SK-N-SH treated with all-trans-retinoic acid at 6 μM for 48 hours (cell line): Measurements from ENCODE around the gene DYSF.

ENCODE experiments used
- ARNTL ChIP-seq: fragments of 450-650 bp; formaldehyde crosslinking; IDR thresholded peaks from 2 replicates; pipeline ENCODE4 v1.5.0; 2020; ENCODE audit warnings: low read depth, mild to moderate bottlenecking, moderate library complexity, borderline replicate concordance
- CSDC2 ChIP-seq: fragments of 250-450 bp; sonication (Bioruptor Pico); IDR thresholded peaks from 2 replicates; pipeline ENCODE4 v1.5.0; 2020; ENCODE audit warnings: mild to moderate bottlenecking, moderate library complexity
- ISL1 ChIP-seq: fragments of 250-450 bp; sonication (Bioruptor Pico); IDR thresholded peaks from 2 replicates; pipeline ENCODE4 v2.1.2; 2022; ENCODE audit warnings: mild to moderate bottlenecking, moderate library complexity
- PPARA ChIP-seq: fragments of 250-450 bp; sonication (Bioruptor Pico); IDR thresholded peaks from 2 replicates; pipeline ENCODE4 v1.5.0; 2020; ENCODE audit warnings: mild to moderate bottlenecking, borderline replicate concordance
- RARB ChIP-seq: fragments of 250-450 bp; sonication (Bioruptor Pico); IDR thresholded peaks from 2 replicates; pipeline ENCODE4 v1.8.0; 2021; ENCODE audit warnings: mild to moderate bottlenecking, moderate library complexity
- SNAI2 ChIP-seq: fragments of 250-450 bp; sonication (Bioruptor Pico); IDR thresholded peaks from 2 replicates; pipeline ENCODE4 v1.5.0; 2020; ENCODE audit warnings: mild to moderate bottlenecking, moderate library complexity
- TOX ChIP-seq: fragments of 250-450 bp; sonication (Bioruptor Pico); IDR thresholded peaks from 2 replicates; pipeline ENCODE4 v1.8.0; 2021; ENCODE audit warnings: mild to moderate bottlenecking, moderate library complexity, borderline replicate concordance
- ZC3H10 ChIP-seq: fragments of 250-450 bp; sonication (Bioruptor Pico); IDR thresholded peaks from 2 replicates; pipeline ENCODE4 v1.5.1; 2021; ENCODE audit warnings: mild to moderate bottlenecking, moderate library complexity
- ZFP3 ChIP-seq: fragments of 250-450 bp; sonication (Bioruptor Pico); IDR thresholded peaks from 2 replicates; pipeline ENCODE4 v1.5.0; 2020; ENCODE audit warnings: mild to moderate bottlenecking, moderate library complexity
- TF ChIP-seq, protein P1 (sequence below): fragments of 250-450 bp; sonication (Bioruptor Pico); IDR thresholded peaks from 2 replicates; pipeline ENCODE4 v1.5.1; 2020; ENCODE audit warnings: low read depth, mild to moderate bottlenecking, moderate library complexity
- TF ChIP-seq, protein P2 (sequence below): fragments of 250-450 bp; sonication (Bioruptor Pico); IDR thresholded peaks from 2 replicates; pipeline ENCODE4 v1.8.0; 2021; ENCODE audit warnings: low read depth, mild to moderate bottlenecking, moderate library complexity, borderline replicate concordance
- TF ChIP-seq, protein P3 (sequence below): fragments of 250-450 bp; sonication (Bioruptor Pico); IDR thresholded peaks from 2 replicates; pipeline ENCODE4 v1.5.0; 2020; ENCODE audit warnings: mild to moderate bottlenecking, moderate library complexity
- TF ChIP-seq, protein P4 (sequence below): fragments of 250-450 bp; sonication (Bioruptor Pico); IDR thresholded peaks from 2 replicates; pipeline ENCODE4 v1.5.1; 2021; ENCODE audit warnings: mild to moderate bottlenecking, moderate library complexity
- TF ChIP-seq, protein P5 (sequence below): fragments of 250-450 bp; sonication (Bioruptor Pico); IDR thresholded peaks from 2 replicates; pipeline ENCODE4 v1.8.0; 2020; ENCODE audit warnings: mild to moderate bottlenecking, moderate library complexity, borderline replicate concordance

DNA sequence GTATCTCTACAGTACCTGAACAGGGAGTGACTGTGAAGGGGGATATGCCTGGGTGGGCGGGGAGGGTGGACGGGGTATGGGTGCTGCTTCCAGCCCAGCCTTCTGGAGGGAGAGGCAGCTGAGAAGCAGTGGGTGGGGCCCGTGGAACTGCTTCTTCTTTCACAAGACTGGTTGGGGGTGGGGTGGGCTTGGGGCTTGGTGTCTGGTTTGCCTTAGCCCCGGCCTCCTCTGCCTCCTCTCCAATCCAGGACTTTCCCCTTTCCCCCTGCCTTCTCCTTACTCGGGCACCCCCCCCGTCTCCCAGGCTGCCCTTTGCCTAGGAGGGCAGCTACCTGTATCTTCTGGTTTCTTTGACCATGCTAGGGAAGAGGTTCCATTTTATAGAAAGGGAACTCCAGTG, 233.4 kb downstream of the DYSF start:
- TF ChIP-seq, protein P1, sequence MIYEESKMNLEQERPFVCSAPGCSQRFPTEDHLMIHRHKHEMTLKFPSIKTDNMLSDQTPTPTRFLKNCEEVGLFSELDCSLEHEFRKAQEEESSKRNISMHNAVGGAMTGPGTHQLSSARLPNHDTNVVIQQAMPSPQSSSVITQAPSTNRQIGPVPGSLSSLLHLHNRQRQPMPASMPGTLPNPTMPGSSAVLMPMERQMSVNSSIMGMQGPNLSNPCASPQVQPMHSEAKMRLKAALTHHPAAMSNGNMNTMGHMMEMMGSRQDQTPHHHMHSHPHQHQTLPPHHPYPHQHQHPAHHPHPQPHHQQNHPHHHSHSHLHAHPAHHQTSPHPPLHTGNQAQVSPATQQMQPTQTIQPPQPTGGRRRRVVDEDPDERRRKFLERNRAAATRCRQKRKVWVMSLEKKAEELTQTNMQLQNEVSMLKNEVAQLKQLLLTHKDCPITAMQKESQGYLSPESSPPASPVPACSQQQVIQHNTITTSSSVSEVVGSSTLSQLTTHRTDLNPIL (CRISPR knock-in tag), result no peak
- no peak for TF ChIP-seq PPARA
- no peak for TF ChIP-seq ISL1 (CRISPR knock-in tag)
- TF ChIP-seq, protein P2, sequence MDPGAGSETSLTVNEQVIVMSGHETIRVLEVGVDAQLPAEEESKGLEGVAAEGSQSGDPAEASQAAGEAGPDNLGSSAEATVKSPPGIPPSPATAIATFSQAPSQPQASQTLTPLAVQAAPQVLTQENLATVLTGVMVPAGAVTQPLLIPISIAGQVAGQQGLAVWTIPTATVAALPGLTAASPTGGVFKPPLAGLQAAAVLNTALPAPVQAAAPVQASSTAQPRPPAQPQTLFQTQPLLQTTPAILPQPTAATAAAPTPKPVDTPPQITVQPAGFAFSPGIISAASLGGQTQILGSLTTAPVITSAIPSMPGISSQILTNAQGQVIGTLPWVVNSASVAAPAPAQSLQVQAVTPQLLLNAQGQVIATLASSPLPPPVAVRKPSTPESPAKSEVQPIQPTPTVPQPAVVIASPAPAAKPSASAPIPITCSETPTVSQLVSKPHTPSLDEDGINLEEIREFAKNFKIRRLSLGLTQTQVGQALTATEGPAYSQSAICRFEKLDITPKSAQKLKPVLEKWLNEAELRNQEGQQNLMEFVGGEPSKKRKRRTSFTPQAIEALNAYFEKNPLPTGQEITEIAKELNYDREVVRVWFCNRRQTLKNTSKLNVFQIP (CRISPR knock-in tag), result no peak
- no peak for TF ChIP-seq TOX (CRISPR knock-in tag)
- TF ChIP-seq ZC3H10, result no peak
- TF ChIP-seq, protein P3, sequence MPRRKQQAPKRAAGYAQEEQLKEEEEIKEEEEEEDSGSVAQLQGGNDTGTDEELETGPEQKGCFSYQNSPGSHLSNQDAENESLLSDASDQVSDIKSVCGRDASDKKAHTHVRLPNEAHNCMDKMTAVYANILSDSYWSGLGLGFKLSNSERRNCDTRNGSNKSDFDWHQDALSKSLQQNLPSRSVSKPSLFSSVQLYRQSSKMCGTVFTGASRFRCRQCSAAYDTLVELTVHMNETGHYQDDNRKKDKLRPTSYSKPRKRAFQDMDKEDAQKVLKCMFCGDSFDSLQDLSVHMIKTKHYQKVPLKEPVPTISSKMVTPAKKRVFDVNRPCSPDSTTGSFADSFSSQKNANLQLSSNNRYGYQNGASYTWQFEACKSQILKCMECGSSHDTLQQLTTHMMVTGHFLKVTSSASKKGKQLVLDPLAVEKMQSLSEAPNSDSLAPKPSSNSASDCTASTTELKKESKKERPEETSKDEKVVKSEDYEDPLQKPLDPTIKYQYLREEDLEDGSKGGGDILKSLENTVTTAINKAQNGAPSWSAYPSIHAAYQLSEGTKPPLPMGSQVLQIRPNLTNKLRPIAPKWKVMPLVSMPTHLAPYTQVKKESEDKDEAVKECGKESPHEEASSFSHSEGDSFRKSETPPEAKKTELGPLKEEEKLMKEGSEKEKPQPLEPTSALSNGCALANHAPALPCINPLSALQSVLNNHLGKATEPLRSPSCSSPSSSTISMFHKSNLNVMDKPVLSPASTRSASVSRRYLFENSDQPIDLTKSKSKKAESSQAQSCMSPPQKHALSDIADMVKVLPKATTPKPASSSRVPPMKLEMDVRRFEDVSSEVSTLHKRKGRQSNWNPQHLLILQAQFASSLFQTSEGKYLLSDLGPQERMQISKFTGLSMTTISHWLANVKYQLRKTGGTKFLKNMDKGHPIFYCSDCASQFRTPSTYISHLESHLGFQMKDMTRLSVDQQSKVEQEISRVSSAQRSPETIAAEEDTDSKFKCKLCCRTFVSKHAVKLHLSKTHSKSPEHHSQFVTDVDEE (CRISPR knock-in tag), result no peak
- TF ChIP-seq ZFP3 (CRISPR knock-in tag), result no peak
- TF ChIP-seq SNAI2 (CRISPR knock-in tag), result no peak
- TF ChIP-seq CSDC2 (CRISPR knock-in tag), result no peak
- no peak for TF ChIP-seq ARNTL (CRISPR knock-in tag)
- TF ChIP-seq, protein P4, sequence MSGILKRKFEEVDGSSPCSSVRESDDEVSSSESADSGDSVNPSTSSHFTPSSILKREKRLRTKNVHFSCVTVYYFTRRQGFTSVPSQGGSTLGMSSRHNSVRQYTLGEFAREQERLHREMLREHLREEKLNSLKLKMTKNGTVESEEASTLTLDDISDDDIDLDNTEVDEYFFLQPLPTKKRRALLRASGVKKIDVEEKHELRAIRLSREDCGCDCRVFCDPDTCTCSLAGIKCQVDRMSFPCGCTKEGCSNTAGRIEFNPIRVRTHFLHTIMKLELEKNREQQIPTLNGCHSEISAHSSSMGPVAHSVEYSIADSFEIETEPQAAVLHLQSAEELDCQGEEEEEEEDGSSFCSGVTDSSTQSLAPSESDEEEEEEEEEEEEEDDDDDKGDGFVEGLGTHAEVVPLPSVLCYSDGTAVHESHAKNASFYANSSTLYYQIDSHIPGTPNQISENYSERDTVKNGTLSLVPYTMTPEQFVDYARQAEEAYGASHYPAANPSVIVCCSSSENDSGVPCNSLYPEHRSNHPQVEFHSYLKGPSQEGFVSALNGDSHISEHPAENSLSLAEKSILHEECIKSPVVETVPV (CRISPR knock-in tag), result no peak
- TF ChIP-seq, protein P5, sequence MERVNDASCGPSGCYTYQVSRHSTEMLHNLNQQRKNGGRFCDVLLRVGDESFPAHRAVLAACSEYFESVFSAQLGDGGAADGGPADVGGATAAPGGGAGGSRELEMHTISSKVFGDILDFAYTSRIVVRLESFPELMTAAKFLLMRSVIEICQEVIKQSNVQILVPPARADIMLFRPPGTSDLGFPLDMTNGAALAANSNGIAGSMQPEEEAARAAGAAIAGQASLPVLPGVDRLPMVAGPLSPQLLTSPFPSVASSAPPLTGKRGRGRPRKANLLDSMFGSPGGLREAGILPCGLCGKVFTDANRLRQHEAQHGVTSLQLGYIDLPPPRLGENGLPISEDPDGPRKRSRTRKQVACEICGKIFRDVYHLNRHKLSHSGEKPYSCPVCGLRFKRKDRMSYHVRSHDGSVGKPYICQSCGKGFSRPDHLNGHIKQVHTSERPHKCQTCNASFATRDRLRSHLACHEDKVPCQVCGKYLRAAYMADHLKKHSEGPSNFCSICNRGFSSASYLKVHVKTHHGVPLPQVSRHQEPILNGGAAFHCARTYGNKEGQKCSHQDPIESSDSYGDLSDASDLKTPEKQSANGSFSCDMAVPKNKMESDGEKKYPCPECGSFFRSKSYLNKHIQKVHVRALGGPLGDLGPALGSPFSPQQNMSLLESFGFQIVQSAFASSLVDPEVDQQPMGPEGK, result no peak
- no peak for TF ChIP-seq RARB (CRISPR knock-in tag)
